ENCODE results near the gene LYPD5. TPM values are rescaled to one million over a fixed set of nuclear protein-coding genes. Genes with fewer than 3 reads are reported as not detected.

The LYPD5 gene
- total RNA-seq, 4 donors from 2014 or later: 0.51 to 1.9 (median 0.88) TPM

DNA sequence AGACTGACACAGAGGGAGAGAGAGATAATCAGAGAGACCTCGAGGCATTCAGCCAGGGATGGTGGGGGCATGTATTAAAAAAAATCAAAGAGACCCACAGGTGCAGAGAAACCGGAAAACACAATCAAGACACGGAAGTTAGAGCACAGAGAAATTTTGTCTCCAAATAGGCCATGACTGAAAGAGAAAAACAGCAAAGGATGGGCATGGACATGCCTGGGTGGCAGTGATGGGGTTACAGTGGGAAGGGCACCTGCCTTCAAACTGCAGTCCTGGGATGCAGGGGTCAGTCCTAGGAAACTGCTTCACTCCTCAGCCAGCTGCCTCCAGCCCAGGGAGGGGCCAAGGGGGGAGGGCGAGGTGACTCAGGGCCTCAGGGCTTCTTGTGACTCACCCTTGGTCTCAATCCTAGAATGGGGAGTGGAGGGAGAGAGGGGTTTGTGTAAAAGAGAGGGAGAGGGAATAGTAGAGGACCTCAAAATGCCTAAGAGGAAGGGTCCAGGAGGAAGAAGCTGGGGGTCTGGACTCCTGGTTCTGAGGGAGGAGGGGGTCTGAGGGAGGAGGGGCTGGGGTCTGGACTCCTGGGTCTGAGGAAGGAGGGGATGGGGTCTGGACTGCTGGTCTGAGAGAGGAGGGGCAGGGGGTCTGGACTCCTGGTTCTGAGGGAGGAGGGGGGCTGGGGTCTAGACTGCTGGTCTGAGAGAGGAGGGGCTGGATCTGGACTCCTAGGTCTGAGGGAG, 17.8 kb downstream of the LYPD5 start:
- peak overlapping the region; percentile 9 to 33 for H3K27ac ChIP-seq
- no peak for DNase-seq
- H3K36me3 ChIP-seq: no peaks in the 10 kb centered on the region
- TF ChIP-seq, protein P1, sequence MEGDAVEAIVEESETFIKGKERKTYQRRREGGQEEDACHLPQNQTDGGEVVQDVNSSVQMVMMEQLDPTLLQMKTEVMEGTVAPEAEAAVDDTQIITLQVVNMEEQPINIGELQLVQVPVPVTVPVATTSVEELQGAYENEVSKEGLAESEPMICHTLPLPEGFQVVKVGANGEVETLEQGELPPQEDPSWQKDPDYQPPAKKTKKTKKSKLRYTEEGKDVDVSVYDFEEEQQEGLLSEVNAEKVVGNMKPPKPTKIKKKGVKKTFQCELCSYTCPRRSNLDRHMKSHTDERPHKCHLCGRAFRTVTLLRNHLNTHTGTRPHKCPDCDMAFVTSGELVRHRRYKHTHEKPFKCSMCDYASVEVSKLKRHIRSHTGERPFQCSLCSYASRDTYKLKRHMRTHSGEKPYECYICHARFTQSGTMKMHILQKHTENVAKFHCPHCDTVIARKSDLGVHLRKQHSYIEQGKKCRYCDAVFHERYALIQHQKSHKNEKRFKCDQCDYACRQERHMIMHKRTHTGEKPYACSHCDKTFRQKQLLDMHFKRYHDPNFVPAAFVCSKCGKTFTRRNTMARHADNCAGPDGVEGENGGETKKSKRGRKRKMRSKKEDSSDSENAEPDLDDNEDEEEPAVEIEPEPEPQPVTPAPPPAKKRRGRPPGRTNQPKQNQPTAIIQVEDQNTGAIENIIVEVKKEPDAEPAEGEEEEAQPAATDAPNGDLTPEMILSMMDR (IDR thresholded peaks at IDR 0.05): no peak
- no peak for TF ChIP-seq POLR2A (IDR thresholded peaks at IDR 0.05)
- no peak overlapping the region for H3K4me3 ChIP-seq
- H3K4me1 ChIP-seq: no peaks in the 10 kb centered on the region
- intact Hi-C loops (cut with DNase I; ENCODE audit: low total_unique reads): loop anchor here (5.0 kb wide), 1 partner anchor 37 kb away; no protein-coding TSS in a partner anchor
- H3K9me3 ChIP-seq: no peaks in the 10 kb centered on the region
- no peaks in the 10 kb centered on the region for H3K27me3 ChIP-seq

DNA sequence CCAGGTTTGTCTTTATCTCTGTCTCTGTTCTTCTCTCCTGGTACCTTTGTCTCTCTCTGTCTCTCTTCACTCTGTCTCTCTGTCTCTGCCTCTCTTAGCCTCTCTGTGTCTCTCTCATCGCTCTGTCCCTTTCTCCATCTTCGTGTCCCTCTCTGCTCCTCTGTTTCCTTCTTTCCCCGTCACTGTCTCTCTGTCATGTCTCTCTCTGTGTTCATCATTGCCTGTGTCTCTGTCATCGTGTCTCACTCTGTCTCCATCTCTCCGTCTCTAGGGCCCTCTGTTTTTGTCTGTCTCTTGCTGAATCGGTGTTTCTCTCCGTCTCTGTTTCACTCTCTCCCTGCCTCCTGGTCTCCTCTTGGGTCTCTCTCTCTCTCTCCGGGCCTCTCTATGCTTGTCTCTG, 18.6 kb downstream of the LYPD5 start:
- H3K4me3 ChIP-seq: no peak overlapping the region
- no peaks in the 10 kb centered on the region for H3K36me3 ChIP-seq
- no peaks in the 10 kb centered on the region for H3K27me3 ChIP-seq
- intact Hi-C loops (cut with DNase I; ENCODE audit: low total_unique reads): loop anchor here (5.0 kb wide), 1 partner anchor 36 kb away; no protein-coding TSS in a partner anchor
- H3K4me1 ChIP-seq: no peaks in the 10 kb centered on the region
- no peak overlapping the region for H3K27ac ChIP-seq
- H3K9me3 ChIP-seq: no peaks in the 10 kb centered on the region
- DNase-seq: no peak
- TF ChIP-seq POLR2A (IDR thresholded peaks at IDR 0.05): no peak
- TF ChIP-seq, protein P1 (IDR thresholded peaks at IDR 0.05): no peak

DNA sequence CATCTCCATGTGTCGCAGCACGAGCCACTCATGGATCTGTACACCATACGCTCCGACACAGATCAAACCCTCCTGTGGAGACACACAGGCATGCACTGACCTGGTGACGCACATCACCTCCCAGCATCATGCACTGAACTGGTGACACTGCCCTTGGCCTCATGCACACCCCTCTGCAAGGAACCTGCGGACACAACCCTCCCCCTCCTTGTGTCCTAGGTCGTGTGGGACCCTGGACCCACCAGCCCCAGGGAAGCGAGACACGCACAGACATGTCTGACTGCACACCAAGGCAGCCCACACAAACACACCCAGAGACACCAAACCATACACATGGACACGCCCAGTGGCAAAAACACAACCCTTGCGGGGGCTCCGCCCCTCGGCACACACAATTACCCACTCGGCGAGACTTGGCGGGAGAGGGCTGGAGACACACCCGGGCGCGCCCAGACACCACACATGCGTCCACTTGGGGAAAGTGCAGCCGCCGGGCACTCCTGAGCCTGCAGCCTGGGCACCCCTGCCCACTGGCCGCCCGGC, 19.5 kb downstream of the LYPD5 start:
- H3K4me3 ChIP-seq: no peak overlapping the region
- H3K36me3 ChIP-seq: no peaks in the 10 kb centered on the region
- TF ChIP-seq, protein P1 (IDR thresholded peaks at IDR 0.05): no peak
- TF ChIP-seq POLR2A (IDR thresholded peaks at IDR 0.05): no peak
- no peak overlapping the region for H3K27ac ChIP-seq
- no peaks in the 10 kb centered on the region for H3K4me1 ChIP-seq
- intact Hi-C loops (cut with DNase I; ENCODE audit: low total_unique reads): loop anchor here (5.0 kb wide), 1 partner anchor 35 kb away; no protein-coding TSS in a partner anchor
- no peaks in the 10 kb centered on the region for H3K9me3 ChIP-seq
- no peaks in the 10 kb centered on the region for H3K27me3 ChIP-seq
- DNase-seq: no peak

DNA sequence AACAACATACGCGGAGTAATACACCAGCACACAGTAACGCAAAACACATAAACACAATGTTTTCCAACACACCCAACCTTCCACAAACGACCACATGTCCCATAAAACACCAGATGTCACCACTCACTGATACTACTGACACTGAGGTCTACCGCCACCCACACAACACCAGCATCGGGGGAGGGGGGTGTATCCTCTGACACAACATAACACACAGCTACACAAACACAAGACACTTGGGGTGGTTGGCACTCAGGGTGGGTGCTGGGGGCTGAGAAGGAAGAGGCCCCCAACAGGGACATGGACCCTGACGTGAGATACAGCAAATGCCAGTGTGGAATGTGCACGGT, 20.0 kb downstream of the LYPD5 start:
- Histone ChIP-seq H3K36me3 (no peaks in the 10 kb centered on the region), H3K4me1 (no peaks in the 10 kb centered on the region), H3K9me3 (no peaks in the 10 kb centered on the region), H3K27me3 (no peaks in the 10 kb centered on the region), H3K4me3 (no peak overlapping the region), H3K27ac (no peak overlapping the region)
- TF ChIP-seq POLR2A (IDR thresholded peaks at IDR 0.05): no peak
- TF ChIP-seq, protein P1 (IDR thresholded peaks at IDR 0.05): no peak
- intact Hi-C loops (cut with DNase I; ENCODE audit: low total_unique reads): loop anchor here (5.0 kb wide), 1 partner anchor 35 kb away; no protein-coding TSS in a partner anchor
- DNase-seq: no peak

DNA sequence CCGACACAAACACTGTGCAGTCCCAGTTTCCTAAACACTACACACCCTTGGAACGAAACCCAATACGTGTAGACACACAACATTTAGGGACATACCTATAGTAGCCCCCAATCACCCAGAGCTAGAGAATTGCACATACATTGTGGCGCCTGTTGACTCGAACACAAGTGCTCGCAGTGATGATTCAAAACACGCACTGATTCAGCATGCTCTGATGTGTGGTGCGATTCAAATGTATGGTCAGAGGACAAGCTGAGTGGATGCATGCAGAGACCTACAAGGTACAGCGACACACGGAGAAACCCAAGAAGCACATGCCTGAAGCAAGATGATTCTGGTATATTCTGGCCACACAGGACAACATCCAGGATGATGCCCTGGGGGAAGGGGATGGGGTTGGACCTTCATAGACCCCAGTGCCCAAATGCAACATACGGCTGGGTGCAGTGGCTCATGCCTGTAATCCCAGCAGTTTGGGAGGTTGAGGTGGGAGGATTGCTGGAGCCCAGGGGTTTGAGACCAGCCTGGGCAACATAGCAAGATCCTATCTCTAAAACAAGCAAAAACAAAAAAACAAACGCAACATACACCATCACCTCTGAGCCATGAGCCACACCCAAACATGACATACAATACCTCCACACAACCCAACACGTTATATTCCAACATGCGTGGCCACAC, 20.5 kb downstream of the LYPD5 start:
- Histone ChIP-seq H3K27me3 (no peaks in the 10 kb centered on the region), H3K4me1 (no peaks in the 10 kb centered on the region), H3K27ac (no peak overlapping the region), H3K36me3 (no peaks in the 10 kb centered on the region), H3K9me3 (no peaks in the 10 kb centered on the region), H3K4me3 (no peak overlapping the region)
- DNase-seq: no peak
- TF ChIP-seq POLR2A (IDR thresholded peaks at IDR 0.05): no peak
- TF ChIP-seq, protein P1 (IDR thresholded peaks at IDR 0.05): no peak
- intact Hi-C loops (cut with DNase I; ENCODE audit: low total_unique reads): loop anchor here (5.0 kb wide), 1 partner anchor 34 kb away; no protein-coding TSS in a partner anchor
